GM12878 (cell line): ENCODE measurements around the gene ATG101. TPM values are rescaled to one million over a fixed set of nuclear protein-coding genes. Genes with fewer than 3 reads are reported as not detected.

Experiments
- ATAC-seq: fragments of 200-7000 bp; cut with Tn5 transposase; 3 replicates; pipeline ENCODE4 v1.9.1; 2020; ENCODE audit warnings: mild to moderate bottlenecking, moderate library complexity
- BruUV-seq: library from RNA; stranded (reverse); fragments of 400-500 nt; replicated peaks from 2 replicates; lab custom pipeline; 2021; lab: Mats Ljungman, UMichigan
- CTCF ChIA-PET: fragments of 300-600 bp; sonication (Branson Sonifier 250); formaldehyde crosslinking; extraction: SDS; loops from one replicate; lab custom pipeline; 2021; ENCODE audit warnings: inconsistent platforms; lab: Yijun Ruan, JAX
- POLR2A ChIA-PET: fragments of 350-600 bp; formaldehyde crosslinking; extraction: SDS; loops from one replicate; lab custom pipeline; 2021; ENCODE audit warnings: inconsistent platforms; lab: Charles Lee
- RAD21 ChIA-PET: fragments of 300-600 bp; sonication (Branson Sonifier 250); formaldehyde crosslinking; loops from one replicate; lab custom pipeline; 2023; ENCODE audit warnings: antibody characterized with exemption; ENCODE audit not compliant: unreplicated experiment; lab: Charles Lee
- SMC1A ChIA-PET: fragments of 300-600 bp; sonication (Branson Sonifier 250); formaldehyde crosslinking; loops from one replicate; lab custom pipeline; 2023; ENCODE audit not compliant: unreplicated experiment, uncharacterized antibody; lab: Charles Lee
- DNase-seq: peaks from one replicate; pipeline ENCODE4 v3.0.0-alpha.2; 2011; ENCODE audit warnings: low read depth, low spot score
- FAIRE-seq: peaks from 3 replicates; lab custom pipeline; 2011; peaks lifted over from hg19 to GRCh38; lab: Jason Lieb, UNC
- H2AFZ ChIP-seq: 2 replicates; pipeline ENCODE4 v1.6.0; 2011; ENCODE audit warnings: low read depth, low read length, control low read depth; ENCODE audit not compliant: control insufficient read depth
- H3K27ac ChIP-seq: 2 replicates; pipeline ENCODE4 v1.5.1; 2011; ENCODE audit warnings: control low read depth; ENCODE audit not compliant: control insufficient read depth, insufficient read depth
- H3K27me3 ChIP-seq, 2 experiments: replicated peaks in 1 of 2; 2 replicates each; pipeline versions ENCODE4 v1.6.0 to v1.6.1; 2011; ENCODE audit warnings: low read length in 1 of 2; ENCODE audit not compliant: control insufficient read depth in 2 of 2, insufficient read depth in 2 of 2
- H3K36me3 ChIP-seq, 2 experiments: 2 replicates each; pipeline ENCODE4 v1.5.1; 2011; ENCODE audit warnings: low read length in 1 of 2; ENCODE audit not compliant: control insufficient read depth in 2 of 2, insufficient read depth in 2 of 2
- H3K4me1 ChIP-seq: 2 replicates; pipeline ENCODE4 v1.6.1; 2011; ENCODE audit warnings: mild to moderate bottlenecking, low read length, moderate library complexity, mixed read lengths; ENCODE audit not compliant: control insufficient read depth, insufficient read depth
- H3K4me2 ChIP-seq: 2 replicates; pipeline ENCODE4 v1.6.0; 2011; ENCODE audit warnings: control low read depth; ENCODE audit not compliant: control insufficient read depth, insufficient read depth
- H3K4me3 ChIP-seq: fragments of 200-600 bp; sonication (generic); 2 replicates; pipeline ENCODE4 v1.5.1; 2016
- H3K79me2 ChIP-seq: 2 replicates; pipeline ENCODE4 v1.6.0; 2011; ENCODE audit warnings: low read length; ENCODE audit not compliant: control insufficient read depth, insufficient read depth
- H3K9ac ChIP-seq: 2 replicates; pipeline ENCODE4 v1.8.0; 2011; ENCODE audit warnings: low read length, control low read depth, mixed read lengths; ENCODE audit not compliant: control insufficient read depth, insufficient read depth
- H3K9me3 ChIP-seq: replicated peaks from 3 replicates; pipeline ENCODE4 v1.5.1; 2011; ENCODE audit warnings: mild to moderate bottlenecking, low read length; ENCODE audit not compliant: control insufficient read depth, insufficient read depth
- H4K20me1 ChIP-seq: 2 replicates; pipeline ENCODE4 v1.6.0; 2011; ENCODE audit not compliant: control insufficient read depth, insufficient read depth
- CBX5 ChIP-seq: sonication (generic); IDR thresholded peaks from 2 replicates; pipeline ENCODE4 v1.6.1; 2016; ENCODE audit warnings: low read depth, moderate library complexity, mild to moderate bottlenecking, inconsistent platforms
- CREM ChIP-seq: IDR thresholded peaks from 2 replicates; pipeline ENCODE4 v1.6.1; 2014; ENCODE audit warnings: antibody characterized with exemption, low read depth
- FOS ChIP-seq: IDR thresholded peaks from 3 replicates; pipeline ENCODE4 v1.6.1; 2011; ENCODE audit warnings: borderline replicate concordance; ENCODE audit not compliant: insufficient read length; ENCODE audit errors: extremely low read depth
- GABPA ChIP-seq: IDR thresholded peaks from 2 replicates; pipeline ENCODE4 v1.6.1; 2014; ENCODE audit warnings: antibody characterized with exemption, low read depth, mild to moderate bottlenecking, inconsistent platforms
- IKZF1 ChIP-seq: fragments of 450-650 bp; conservative IDR thresholded peaks from 2 replicates; pipeline ENCODE4 v1.6.1; 2017; ENCODE audit warnings: antibody characterized with exemption, mild to moderate bottlenecking
- MYB ChIP-seq: fragments of 150-350 bp; IDR thresholded peaks from 2 replicates; pipeline ENCODE4 v1.6.1; 2014; ENCODE audit warnings: mild to moderate bottlenecking, low read depth, low read length, borderline replicate concordance
- NR2C1 ChIP-seq: fragments of 450-650 bp; IDR thresholded peaks from 2 replicates; pipeline ENCODE4 v1.6.1; 2017; ENCODE audit warnings: antibody characterized with exemption, mild to moderate bottlenecking, moderate library complexity
- PAX8 ChIP-seq: fragments of 450-650 bp; IDR thresholded peaks from 2 replicates; pipeline ENCODE4 v1.6.1; 2017; ENCODE audit warnings: mild to moderate bottlenecking, moderate library complexity
- RUNX3 ChIP-seq: IDR thresholded peaks from 2 replicates; pipeline ENCODE4 v1.6.1; 2012; ENCODE audit warnings: low read length, inconsistent platforms
- SMAD1 ChIP-seq: fragments of 450-650 bp; IDR thresholded peaks from 2 replicates; pipeline ENCODE4 v1.6.1; 2018; ENCODE audit warnings: mild to moderate bottlenecking, low read depth; ENCODE audit not compliant: partially characterized antibody
- TARDBP ChIP-seq: IDR thresholded peaks from 2 replicates; pipeline ENCODE4 v1.6.1; 2016; ENCODE audit warnings: borderline replicate concordance
- TCF12 ChIP-seq: IDR thresholded peaks from 2 replicates; pipeline ENCODE4 v1.6.1; 2011; ENCODE audit warnings: low read depth, mild to moderate bottlenecking, low read length
- TCF3 ChIP-seq: IDR thresholded peaks from 2 replicates; pipeline ENCODE4 v1.6.1; 2012; ENCODE audit warnings: low read depth, mild to moderate bottlenecking, low read length, borderline replicate concordance; ENCODE audit not compliant: insufficient read depth
- YY1 ChIP-seq: IDR thresholded peaks from 2 replicates; pipeline ENCODE4 v1.6.1; 2011; ENCODE audit warnings: low read depth, mild to moderate bottlenecking, low read length
- ZNF24 ChIP-seq: fragments of 450-650 bp; IDR thresholded peaks from 2 replicates; pipeline ENCODE4 v1.6.1; 2017; ENCODE audit warnings: antibody characterized with exemption, mild to moderate bottlenecking
- WGBS: methylation state at CpG from one replicate; pipeline ENCODE4 v1.1.6; 2016; ENCODE audit warnings: low lambda C conversion rate; ENCODE audit not compliant: insufficient replicate concordance, insufficient coverage; ENCODE audit errors: missing lambda C conversion rate; 5-methylcytosine and 5-hydroxymethylcytosine counted together
- in situ Hi-C: fragments of 300-500 bp; cut with MboI; formaldehyde crosslinking; loops from 9 replicates; pipeline ENCODE4 v1.14.3; 2018; ENCODE audit warnings: mixed read lengths
- intact Hi-C: fragments of 100-400 bp; cut with micrococcal nuclease; formaldehyde crosslinking; loops from one replicate; pipeline ENCODE4 v1.14.2; 2022; ENCODE audit not compliant: unreplicated experiment
- polyA plus RNA-seq, 11 experiments: library from polyadenylated mRNA; depleted of rRNA in 4 of 11; unstranded in 6 of 11; stranded (reverse) in 5 of 11; fragments of >200 nt; fragmentation: Nextera tagmentation in 4 of 11; fragmentation: Illumina TruSeq in 1 of 11; extraction: Ambion mirVana in 4 of 11; extraction: Trizol in 1 of 11; gene quantifications; 1 replicate in 1 of 11; 2 replicates in 10 of 11; pipeline versions ENCODE4 v1.2.1 to v1.2.3, GENCODE V29; 2011 to 2016; ENCODE audit warnings: inconsistent platforms in 2 of 11, missing spikeins in 2 of 11, low read depth in 1 of 11
- total RNA-seq, 4 experiments: library from RNA; depleted of rRNA in 3 of 4; stranded (reverse); fragments of >200 nt in 3 of 4; fragmentation: Illumina TruSeq in 1 of 4; extraction: Trizol in 1 of 4; gene quantifications; 2 replicates each; pipeline versions ENCODE4 v1.2.1 to v1.2.3, GENCODE V29; 2013 to 2021
- TF ChIP-seq, protein P1 (sequence below): fragments of 450-650 bp; IDR thresholded peaks from 2 replicates; pipeline ENCODE4 v1.6.1; 2017; ENCODE audit warnings: mild to moderate bottlenecking, moderate library complexity
- TF ChIP-seq, protein P2 (sequence below): fragments of 450-650 bp; formaldehyde crosslinking; IDR thresholded peaks from 2 replicates; pipeline ENCODE4 v1.4.0; 2022; ENCODE audit warnings: mild to moderate bottlenecking, moderate library complexity

ATG101 gene
- total and polyA plus RNA-seq, 10 of the 15 experiments (the other 5 are each of a cell fraction or from before 2014, with no cell fraction given) = 2.7 to 49.8 (median 35.3) TPM

DNA sequence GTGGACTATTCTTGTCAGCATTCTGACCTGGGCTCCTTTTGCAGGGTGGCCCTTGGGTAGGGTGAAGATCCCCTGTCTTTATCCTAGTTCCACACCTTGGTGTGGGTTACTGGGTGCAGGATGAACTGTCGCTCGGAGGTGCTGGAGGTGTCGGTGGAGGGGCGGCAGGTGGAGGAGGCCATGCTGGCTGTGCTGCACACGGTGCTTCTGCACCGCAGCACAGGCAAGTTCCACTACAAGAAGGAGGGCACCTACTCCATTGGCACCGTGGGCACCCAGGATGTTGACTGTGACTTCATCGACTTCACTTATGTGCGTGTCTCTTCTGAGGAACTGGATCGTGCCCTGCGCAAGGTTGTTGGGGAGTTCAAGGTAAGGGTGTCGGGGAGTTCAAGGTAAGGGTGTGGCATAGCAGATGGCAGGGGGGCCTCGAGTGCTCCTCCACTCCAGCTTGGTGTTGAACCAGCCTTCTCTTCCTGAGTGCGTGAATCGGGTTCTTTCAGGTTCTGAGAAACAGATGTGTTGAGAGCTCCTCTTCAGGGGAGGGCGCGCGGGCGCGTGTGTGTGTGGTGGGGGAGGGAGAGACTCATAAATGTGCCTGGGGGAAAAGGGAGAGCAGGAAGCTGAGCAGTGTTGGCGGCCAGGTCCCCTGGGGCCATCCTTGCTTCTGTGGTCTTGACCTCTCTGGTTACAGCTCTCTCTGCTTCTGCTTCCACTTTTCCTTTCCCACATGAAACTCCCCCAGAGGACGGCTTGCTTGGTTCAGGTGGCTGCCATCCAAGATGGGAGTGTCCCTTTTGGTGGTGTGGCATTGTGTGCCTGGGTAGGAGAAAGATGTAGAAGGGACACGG lies 4.0 kb downstream of the ATG101 start:
- Histone ChIP-seq H3K4me1 (peaks cover 13% of the 10 kb centered on the region), H3K36me3 (peaks cover 12 to 16% of the 10 kb centered on the region in 2 experiments), H3K9me3 (no peaks in the 10 kb centered on the region), H2AFZ (no peak overlapping the region), H3K9ac (peak overlapping the region; percentile 20; the same call in 1 of the 2 replicates), H3K4me3 (peak overlapping the region; percentile 38), H4K20me1 (no peaks in the 10 kb centered on the region), H3K79me2 (peaks cover 41% of the 10 kb centered on the region), H3K27ac (peak overlapping the region; percentile 17), H3K4me2 (peak overlapping the region; percentile 71), H3K27me3 (no peaks in the 10 kb centered on the region)
- ChIA-PET CTCF (interaction anchor here (0.6 to 15.1 kb wide), 8 partner anchors 9 to 48 kb away, joined by 3 to 208 read pairs (median 6); no protein-coding TSS in a partner anchor), RAD21 (interaction anchor here (1.0 to 3.3 kb wide), 5 partner anchors 23 to 70 kb away, joined by 3 to 15 read pairs (median 6); partner anchors contain the start of gene NR4A1), POLR2A (interaction anchor here (0.6 to 1.2 kb wide), 3 partner anchors 33 to 930 kb away, joined by 3 to 4 read pairs (median 3); no protein-coding TSS in a partner anchor), SMC1A (interaction anchor here (0.6 to 6.0 kb wide), 6 partner anchors 8 to 1371 kb away, joined by 3 to 46 read pairs (median 6); no protein-coding TSS in a partner anchor)
- in situ Hi-C loops = no loop called here
- WGBS = 92% methylated on average over 18 of the region's 23 CpGs
- BruUV-seq = no TSS peak
- intact Hi-C loops = no loop called here
- DNase-seq = peak; percentile 63
- peak; percentile 37 for ATAC-seq
- FAIRE-seq = no peak
- TF ChIP-seq, protein P1, sequence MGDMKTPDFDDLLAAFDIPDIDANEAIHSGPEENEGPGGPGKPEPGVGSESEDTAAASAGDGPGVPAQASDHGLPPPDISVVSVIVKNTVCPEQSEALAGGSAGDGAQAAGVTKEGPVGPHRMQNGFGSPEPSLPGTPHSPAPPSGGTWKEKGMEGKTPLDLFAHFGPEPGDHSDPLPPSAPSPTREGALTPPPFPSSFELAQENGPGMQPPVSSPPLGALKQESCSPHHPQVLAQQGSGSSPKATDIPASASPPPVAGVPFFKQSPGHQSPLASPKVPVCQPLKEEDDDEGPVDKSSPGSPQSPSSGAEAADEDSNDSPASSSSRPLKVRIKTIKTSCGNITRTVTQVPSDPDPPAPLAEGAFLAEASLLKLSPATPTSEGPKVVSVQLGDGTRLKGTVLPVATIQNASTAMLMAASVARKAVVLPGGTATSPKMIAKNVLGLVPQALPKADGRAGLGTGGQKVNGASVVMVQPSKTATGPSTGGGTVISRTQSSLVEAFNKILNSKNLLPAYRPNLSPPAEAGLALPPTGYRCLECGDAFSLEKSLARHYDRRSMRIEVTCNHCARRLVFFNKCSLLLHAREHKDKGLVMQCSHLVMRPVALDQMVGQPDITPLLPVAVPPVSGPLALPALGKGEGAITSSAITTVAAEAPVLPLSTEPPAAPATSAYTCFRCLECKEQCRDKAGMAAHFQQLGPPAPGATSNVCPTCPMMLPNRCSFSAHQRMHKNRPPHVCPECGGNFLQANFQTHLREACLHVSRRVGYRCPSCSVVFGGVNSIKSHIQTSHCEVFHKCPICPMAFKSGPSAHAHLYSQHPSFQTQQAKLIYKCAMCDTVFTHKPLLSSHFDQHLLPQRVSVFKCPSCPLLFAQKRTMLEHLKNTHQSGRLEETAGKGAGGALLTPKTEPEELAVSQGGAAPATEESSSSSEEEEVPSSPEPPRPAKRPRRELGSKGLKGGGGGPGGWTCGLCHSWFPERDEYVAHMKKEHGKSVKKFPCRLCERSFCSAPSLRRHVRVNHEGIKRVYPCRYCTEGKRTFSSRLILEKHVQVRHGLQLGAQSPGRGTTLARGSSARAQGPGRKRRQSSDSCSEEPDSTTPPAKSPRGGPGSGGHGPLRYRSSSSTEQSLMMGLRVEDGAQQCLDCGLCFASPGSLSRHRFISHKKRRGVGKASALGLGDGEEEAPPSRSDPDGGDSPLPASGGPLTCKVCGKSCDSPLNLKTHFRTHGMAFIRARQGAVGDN = no peak
- TF ChIP-seq TARDBP = no peak
- TF ChIP-seq GABPA = no peak
- no peak for TF ChIP-seq TCF3
- no peak for TF ChIP-seq YY1
- TF ChIP-seq SMAD1 = no peak
- no peak for TF ChIP-seq PAX8
- TF ChIP-seq TCF12 = no peak
- peak; percentile 62 for TF ChIP-seq RUNX3
- no peak for TF ChIP-seq NR2C1
- TF ChIP-seq MYB = no peak
- TF ChIP-seq CBX5 = no peak
- no peak for TF ChIP-seq ZNF24
- TF ChIP-seq FOS = no peak
- TF ChIP-seq, protein P2, sequence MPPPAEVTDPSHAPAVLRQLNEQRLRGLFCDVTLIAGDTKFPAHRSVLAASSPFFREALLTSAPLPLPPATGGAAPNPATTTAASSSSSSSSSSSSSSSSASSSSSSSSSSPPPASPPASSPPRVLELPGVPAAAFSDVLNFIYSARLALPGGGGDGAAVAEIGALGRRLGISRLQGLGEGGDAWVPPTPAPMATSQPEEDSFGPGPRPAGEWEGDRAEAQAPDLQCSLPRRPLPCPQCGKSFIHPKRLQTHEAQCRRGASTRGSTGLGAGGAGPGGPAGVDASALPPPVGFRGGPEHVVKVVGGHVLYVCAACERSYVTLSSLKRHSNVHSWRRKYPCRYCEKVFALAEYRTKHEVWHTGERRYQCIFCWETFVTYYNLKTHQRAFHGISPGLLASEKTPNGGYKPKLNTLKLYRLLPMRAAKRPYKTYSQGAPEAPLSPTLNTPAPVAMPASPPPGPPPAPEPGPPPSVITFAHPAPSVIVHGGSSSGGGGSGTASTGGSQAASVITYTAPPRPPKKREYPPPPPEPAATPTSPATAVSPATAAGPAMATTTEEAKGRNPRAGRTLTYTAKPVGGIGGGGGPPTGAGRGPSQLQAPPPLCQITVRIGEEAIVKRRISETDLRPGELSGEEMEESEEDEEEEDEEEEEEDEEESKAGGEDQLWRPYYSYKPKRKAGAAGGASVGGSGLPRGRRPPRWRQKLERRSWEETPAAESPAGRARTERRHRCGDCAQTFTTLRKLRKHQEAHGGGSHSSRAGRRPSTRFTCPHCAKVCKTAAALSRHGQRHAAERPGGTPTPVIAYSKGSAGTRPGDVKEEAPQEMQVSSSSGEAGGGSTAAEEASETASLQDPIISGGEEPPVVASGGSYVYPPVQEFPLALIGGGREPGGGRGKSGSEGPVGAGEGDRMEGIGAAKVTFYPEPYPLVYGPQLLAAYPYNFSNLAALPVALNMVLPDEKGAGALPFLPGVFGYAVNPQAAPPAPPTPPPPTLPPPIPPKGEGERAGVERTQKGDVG = no peak
- TF ChIP-seq CREM = no peak
- peak; percentile 85 for TF ChIP-seq IKZF1
